Ovary (tissue), 9 donors: ENCODE results near the gene DOHH. TPM values are rescaled to one million over a fixed set of nuclear protein-coding genes. Genes with fewer than 3 reads are reported as not detected.

ENCODE experiments used
- DNase-seq, 5 donors: peaks; one replicate each; pipeline ENCODE4 v3.0.0-alpha.2; 2019 to 2020
- H3K27ac ChIP-seq, 2 donors: fragments of 200-600 bp; one replicate each; pipeline versions ENCODE4 v1.5.1 to v1.8.0; 2019 to 2022
- H3K27me3 ChIP-seq: fragments of 200-600 bp; one replicate; pipeline ENCODE4 v1.8.0; 2022
- H3K36me3 ChIP-seq: fragments of 200-600 bp; sonication (generic); one replicate; pipeline ENCODE4 v1.5.1; 2019
- H3K4me1 ChIP-seq: one replicate; pipeline ENCODE4 v1.8.1; 2013; ENCODE audit warnings: mild to moderate bottlenecking, moderate library complexity; ENCODE audit not compliant: insufficient read depth
- H3K4me3 ChIP-seq: fragments of 200-600 bp; sonication (generic); one replicate; pipeline ENCODE4 v1.5.1; 2017
- H3K9me3 ChIP-seq, 2 donors: fragments of 200-600 bp in 1 of 2; sonication (generic) in 1 of 2; one replicate each; pipeline versions ENCODE4 v1.5.1 to v1.8.1; 2013 to 2019; ENCODE audit warnings: mild to moderate bottlenecking in 1 of 2, moderate library complexity in 1 of 2
- CTCF ChIP-seq, 3 donors: fragments of 450-650 bp in 2 of 3; fragments of 200-600 bp in 1 of 3; IDR thresholded peaks; one replicate each; pipeline versions ENCODE4 v1.5.1 to v1.8.0; 2016 to 2022; ENCODE audit warnings: antibody characterized with exemption in 3 of 3, mild to moderate bottlenecking in 1 of 3
- EP300 ChIP-seq: sonication (generic); formaldehyde crosslinking; IDR thresholded peaks from one replicate; pipeline ENCODE4 v1.6.1; 2017; ENCODE audit warnings: antibody characterized with exemption
- POLR2A ChIP-seq: fragments of 450-650 bp; IDR thresholded peaks from one replicate; pipeline ENCODE4 v1.6.1; 2017; ENCODE audit warnings: antibody characterized with exemption, mild to moderate bottlenecking, moderate library complexity
- WGBS, 3 donors: extraction: QIAGEN DNeasy Blood & Tissue Kit in 1 of 3; methylation state at CpG; one replicate each; pipeline versions ENCODE4 v1.1.5 to v1.1.7; 2013 to 2017; 5-methylcytosine and 5-hydroxymethylcytosine counted together
- intact Hi-C, 4 donors: fragments of 100-400 bp; cut with DNase I; formaldehyde crosslinking; loops; one replicate each; pipeline versions ENCODE4 v1.11.0 to v1.15.1; 2022 to 2023
- polyA plus RNA-seq, 2 donors: library from polyadenylated mRNA; stranded (reverse); fragments of 200-250 nt in 1 of 2; fragments of 350-450 nt in 1 of 2; fragmentation: Illumina TruSeq in 1 of 2; extraction: RNeasy Lipid Tissue Mini Kit (QIAGEN cat#74804) in 1 of 2; gene quantifications; one replicate each; pipeline ENCODE4 v1.2.3, GENCODE V29; 2013 to 2014
- total RNA-seq, 7 donors: library from RNA; depleted of rRNA in 2 of 7; stranded (reverse); fragments of >200 nt in 2 of 7; fragmentation: NEBNext Ultra II Directional in 3 of 7; extraction: Animal tissue kit (Norgen Biotek cat#: 25700) in 3 of 7; gene quantifications; one replicate each; pipeline versions ENCODE4 v1.1.0 to v1.2.4, GENCODE V29; 2016 to 2023
- donor health status: DM: no; HTN: no; CAD: no; lungs with moderate emphysema.
- donor health status: DM: no; HTN: no; CAD: no.
- donor health status: Bipolar disorder and iron deficiency.
- donor health status: DM: yes; HTN: yes; CAD: no.
- donor health status: DM: no; HTN: no; CAD: no.
- donor health status: DM: yes; HTN: yes; CAD: no.

Gene DOHH
- total and polyA plus RNA-seq, 9 donors, result 7.1 to 14.5 (median 8.5) TPM; not detected in 1

- H3K27ac ChIP-seq, result no peak overlapping the region
- TF ChIP-seq EP300, result no peak
- TF ChIP-seq CTCF (IDR thresholded peaks at IDR 0.05), result no peak
- no peak for TF ChIP-seq POLR2A
- no peaks in the 10 kb centered on the region for H3K36me3 ChIP-seq
- WGBS, 3 donors, result 75 to 80% (median 80%) methylated on average over 9 of the region's 9 CpGs
- no peak overlapping the region for H3K4me3 ChIP-seq
- H3K27me3 ChIP-seq, result no peaks in the 10 kb centered on the region
- DNase-seq, result no peak
- intact Hi-C loops, result loop anchor here in 1 of 4 donors (10.0 kb wide), 1 partner anchor 71 kb away; no protein-coding TSS in a partner anchor
- H3K9me3 ChIP-seq, result no peaks in the 10 kb centered on the region
- H3K4me1 ChIP-seq, result no peaks in the 10 kb centered on the region
Observed at GRCh38 chr19:3544058-3544376, 43.5 kb upstream of the DOHH start.

GRCh38 chr19:3543150-3544057 is 42.9 kb upstream of the DOHH start:
- H3K4me1 ChIP-seq, result no peaks in the 10 kb centered on the region
- H3K36me3 ChIP-seq, result no peaks in the 10 kb centered on the region
- intact Hi-C loops, result loop anchor here in 1 of 4 donors (10.0 kb wide), 1 partner anchor 71 kb away; no protein-coding TSS in a partner anchor
- 77 to 82% (median 82%) methylated on average over 36 to 47 of the region's 47 CpGs for WGBS, 3 donors
- no peak overlapping the region for H3K4me3 ChIP-seq
- TF ChIP-seq POLR2A, result no peak
- TF ChIP-seq CTCF (IDR thresholded peaks at IDR 0.05), result no peak
- TF ChIP-seq EP300, result no peak
- H3K27me3 ChIP-seq, result no peaks in the 10 kb centered on the region
- no peaks in the 10 kb centered on the region for H3K9me3 ChIP-seq
- H3K27ac ChIP-seq, result no peak overlapping the region
- peak in 1 of 5 donors; percentile 35 for DNase-seq

- no peaks in the 10 kb centered on the region for H3K36me3 ChIP-seq
Observed at GRCh38 chr19:3539756-3540118, 39.3 kb upstream of the DOHH start.

More at GRCh38 chr19:3539756-3540118, 39.3 kb upstream of the DOHH start:
- Histone ChIP-seq H3K9me3 (no peaks in the 10 kb centered on the region), H3K4me3 (no peak overlapping the region), H3K27ac (no peak overlapping the region), H3K27me3 (no peaks in the 10 kb centered on the region), H3K4me1 (peaks cover 8% of the 10 kb centered on the region)
- no peak for DNase-seq
- TF ChIP-seq CTCF (IDR thresholded peaks at IDR 0.05) (no peak), EP300 (no peak), POLR2A (no peak)
- intact Hi-C loops, result loop anchor here in 1 of 4 donors (10.0 kb wide), 1 partner anchor 75 kb away; no protein-coding TSS in a partner anchor
- WGBS, 3 donors, result 89 to 100% (median 89%) methylated on average over 1 of the region's 1 CpG
